Ishikawa (cell line): ENCODE results near the gene MYO15B.
A peak's percentile ranks its signal among the peaks of the same experiment; 100 is the strongest.

Source experiments
- CEBPB ChIP-seq: IDR thresholded peaks from 2 replicates; pipeline ENCODE4 v1.6.1; 2012
- CREB1 ChIP-seq: IDR thresholded peaks from 2 replicates; pipeline ENCODE4 v1.6.1; 2012; ENCODE audit warnings: low read depth
- EGR1 ChIP-seq: IDR thresholded peaks from 2 replicates; pipeline ENCODE4 v1.6.1; 2012
- EP300 ChIP-seq: IDR thresholded peaks from 2 replicates; pipeline ENCODE4 v1.6.1; 2012; ENCODE audit warnings: borderline replicate concordance
- FOXM1 ChIP-seq: IDR thresholded peaks from 2 replicates; pipeline ENCODE4 v1.6.1; 2012; ENCODE audit warnings: low read depth, borderline replicate concordance
- MAX ChIP-seq: IDR thresholded peaks from 2 replicates; pipeline ENCODE4 v1.6.1; 2012
- RAD21 ChIP-seq: IDR thresholded peaks from 2 replicates; pipeline ENCODE4 v1.6.1; 2012; ENCODE audit warnings: low read depth
- REST ChIP-seq: IDR thresholded peaks from 2 replicates; pipeline ENCODE4 v1.6.1; 2012; ENCODE audit warnings: low read depth, mild to moderate bottlenecking
- TAF1 ChIP-seq: IDR thresholded peaks from 2 replicates; pipeline ENCODE4 v1.6.1; 2012; ENCODE audit warnings: low read depth, mild to moderate bottlenecking
- TCF12 ChIP-seq: IDR thresholded peaks from 2 replicates; pipeline ENCODE4 v1.6.1; 2012; ENCODE audit warnings: low read depth
- TEAD4 ChIP-seq: IDR thresholded peaks from 2 replicates; pipeline ENCODE4 v1.6.1; 2012
- YY1 ChIP-seq: IDR thresholded peaks from 2 replicates; pipeline ENCODE4 v1.6.1; 2012; ENCODE audit warnings: low read depth
- ZBTB7A ChIP-seq: IDR thresholded peaks from 2 replicates; pipeline ENCODE4 v1.6.1; 2012; ENCODE audit warnings: low read depth

- TF ChIP-seq MAX (peak; percentile 96), REST (no peak), RAD21 (no peak), YY1 (no peak), EGR1 (no peak), EP300 (no peak), TAF1 (no peak; the same call in 1 of the 2 replicates), TCF12 (no peak; the same call in 1 of the 2 replicates), CREB1 (no peak), CEBPB (no peak), TEAD4 (no peak), FOXM1 (no peak), ZBTB7A (no peak)
Observed at GRCh38 chr17:75588596-75589011, 1.0 kb downstream of the MYO15B start.
